Ovary (tissue), 3 donors: Measurements from ENCODE around the gene POLR3GL.
A peak's percentile ranks its signal among the peaks of the same experiment; 100 is the strongest.

Experiments
- CTCF ChIP-seq, 3 donors: fragments of 450-650 bp in 2 of 3; fragments of 200-600 bp in 1 of 3; IDR thresholded peaks; one replicate each; pipeline versions ENCODE4 v1.5.1 to v1.8.0; 2016 to 2022; ENCODE audit warnings: antibody characterized with exemption in 3 of 3, mild to moderate bottlenecking in 1 of 3
- POLR2A ChIP-seq: fragments of 450-650 bp; IDR thresholded peaks from one replicate; pipeline ENCODE4 v1.6.1; 2017; ENCODE audit warnings: antibody characterized with exemption, mild to moderate bottlenecking, moderate library complexity
- donor health status: DM: no; HTN: no; CAD: no.

- TF ChIP-seq POLR2A: peak; percentile 98
- TF ChIP-seq CTCF (IDR thresholded peaks at IDR 0.05): peak in 2 of 3 donors; percentile 67 to 73
Measured at GRCh38 chr1:145927063-145927886, 37.2 kb upstream of the POLR3GL start, which contains the start of gene RBM8A.
